WI38 (cell line): ENCODE data around the gene FLVCR2.

Source experiments
- H3K4me3 ChIP-seq: 2 replicates; pipeline ENCODE4 v1.5.1; 2011; ENCODE audit warnings: low read depth, mild to moderate bottlenecking, control low read depth, low read length
- TF ChIP-seq, protein P1 (sequence below): IDR thresholded peaks from 2 replicates; pipeline ENCODE4 v1.5.1; 2012; ENCODE audit warnings: low read depth, mild to moderate bottlenecking, control low read depth, low read length

Gene FLVCR2

DNA sequence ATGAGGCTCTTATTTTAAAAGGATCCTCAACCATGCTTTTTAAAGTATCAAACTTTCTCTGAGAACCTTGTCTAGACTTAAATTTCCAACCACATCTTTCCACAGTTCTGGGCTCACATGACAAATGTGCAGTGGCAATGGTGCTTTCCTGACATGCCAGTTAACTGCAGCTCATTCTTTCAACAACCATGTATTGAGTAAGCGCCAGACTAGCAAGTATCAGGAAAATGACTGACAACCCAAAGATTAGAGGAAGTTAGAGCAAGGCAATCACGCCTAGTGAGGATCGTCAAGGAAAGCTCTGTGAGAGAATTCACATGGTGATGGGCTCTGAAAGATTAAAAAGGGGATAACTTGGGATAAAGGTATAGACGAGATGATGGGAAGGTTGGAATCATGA is 35.8 kb downstream of the FLVCR2 start:
- TF ChIP-seq, protein P1, sequence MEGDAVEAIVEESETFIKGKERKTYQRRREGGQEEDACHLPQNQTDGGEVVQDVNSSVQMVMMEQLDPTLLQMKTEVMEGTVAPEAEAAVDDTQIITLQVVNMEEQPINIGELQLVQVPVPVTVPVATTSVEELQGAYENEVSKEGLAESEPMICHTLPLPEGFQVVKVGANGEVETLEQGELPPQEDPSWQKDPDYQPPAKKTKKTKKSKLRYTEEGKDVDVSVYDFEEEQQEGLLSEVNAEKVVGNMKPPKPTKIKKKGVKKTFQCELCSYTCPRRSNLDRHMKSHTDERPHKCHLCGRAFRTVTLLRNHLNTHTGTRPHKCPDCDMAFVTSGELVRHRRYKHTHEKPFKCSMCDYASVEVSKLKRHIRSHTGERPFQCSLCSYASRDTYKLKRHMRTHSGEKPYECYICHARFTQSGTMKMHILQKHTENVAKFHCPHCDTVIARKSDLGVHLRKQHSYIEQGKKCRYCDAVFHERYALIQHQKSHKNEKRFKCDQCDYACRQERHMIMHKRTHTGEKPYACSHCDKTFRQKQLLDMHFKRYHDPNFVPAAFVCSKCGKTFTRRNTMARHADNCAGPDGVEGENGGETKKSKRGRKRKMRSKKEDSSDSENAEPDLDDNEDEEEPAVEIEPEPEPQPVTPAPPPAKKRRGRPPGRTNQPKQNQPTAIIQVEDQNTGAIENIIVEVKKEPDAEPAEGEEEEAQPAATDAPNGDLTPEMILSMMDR, result no peak
- no peak overlapping the region for H3K4me3 ChIP-seq

DNA sequence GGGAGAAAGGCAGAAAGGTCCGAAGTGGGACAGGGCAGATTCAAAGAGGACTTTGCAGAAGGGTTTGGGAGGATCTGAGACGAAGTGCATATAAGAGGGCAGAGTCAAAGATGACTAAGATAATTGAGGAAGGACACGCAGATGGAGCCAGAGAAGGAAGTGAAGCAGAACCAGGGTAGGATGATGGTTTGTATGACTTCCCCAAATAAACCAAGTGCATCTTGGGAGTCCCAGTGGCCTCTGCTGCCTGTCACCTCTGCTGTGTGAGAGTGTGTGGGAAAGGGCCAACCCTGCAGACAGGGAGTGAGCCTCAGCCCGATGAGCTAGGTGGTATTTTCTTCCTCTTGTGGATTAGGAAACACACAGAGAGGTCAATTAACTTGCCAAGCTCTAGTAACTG is 36.8 kb downstream of the FLVCR2 start:
- H3K4me3 ChIP-seq, result no peak overlapping the region
- TF ChIP-seq, protein P1, result no peak

DNA sequence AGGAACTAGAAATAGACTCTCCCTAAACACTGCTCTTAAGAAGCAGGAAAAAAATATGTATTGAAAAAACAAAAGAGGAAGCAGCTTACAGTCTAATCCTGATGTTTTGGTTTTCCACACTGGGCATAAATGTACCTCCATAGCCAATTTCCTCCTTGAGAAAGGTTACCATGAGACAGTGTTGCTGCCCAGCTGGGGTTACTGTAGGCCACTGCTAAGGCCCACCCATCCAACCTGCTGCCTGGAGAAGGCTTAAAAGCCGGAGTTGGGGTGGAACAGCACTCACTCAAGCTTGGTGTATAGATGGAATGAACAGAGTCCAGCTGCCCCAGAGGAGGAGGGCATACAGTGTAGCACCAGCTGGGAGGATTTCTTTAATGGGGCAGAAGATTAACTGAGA is 41.1 kb downstream of the FLVCR2 start:
- TF ChIP-seq, protein P1, result no peak
- H3K4me3 ChIP-seq, result no peak overlapping the region

DNA sequence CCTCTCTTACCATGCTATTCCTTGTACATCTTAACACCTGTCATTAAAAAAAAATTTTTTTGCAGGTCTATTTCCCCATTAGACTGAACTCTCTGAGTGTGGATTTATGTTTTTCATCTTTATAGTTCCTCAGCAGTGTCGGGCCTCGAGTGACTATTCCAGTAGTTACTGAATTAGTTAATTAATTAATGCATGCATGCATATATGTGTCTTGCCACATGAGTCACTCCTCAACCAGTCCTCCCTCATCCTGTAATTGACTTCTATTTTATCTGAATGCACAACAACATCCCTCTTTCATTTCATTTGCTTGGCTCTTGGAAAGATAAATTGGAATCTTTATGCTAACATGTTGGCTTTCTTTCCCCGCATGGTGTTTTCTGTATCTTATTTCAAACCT is 46.6 kb downstream of the FLVCR2 start:
- H3K4me3 ChIP-seq, result no peak overlapping the region
- TF ChIP-seq, protein P1, result no peak

DNA sequence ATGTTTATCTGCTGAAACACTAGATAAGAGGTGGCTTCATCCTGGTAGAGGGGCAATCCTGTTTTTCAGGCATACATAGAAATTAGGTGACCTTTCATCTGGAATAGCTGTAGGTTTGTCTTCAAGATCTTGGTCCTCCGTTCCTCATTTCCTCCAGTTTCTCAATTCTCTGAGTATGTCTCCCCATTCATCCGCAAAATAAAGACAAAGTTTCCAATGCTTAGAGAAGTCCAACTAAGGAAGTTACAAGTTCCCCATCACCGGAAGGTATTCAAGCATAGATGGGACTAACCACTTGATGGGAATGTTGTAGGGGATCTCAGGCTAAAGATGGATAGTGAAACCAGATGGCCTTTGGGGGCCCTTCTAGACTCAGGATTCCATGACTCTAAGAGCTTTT is 48.0 kb downstream of the FLVCR2 start:
- TF ChIP-seq, protein P1, result no peak
- no peak overlapping the region for H3K4me3 ChIP-seq

DNA sequence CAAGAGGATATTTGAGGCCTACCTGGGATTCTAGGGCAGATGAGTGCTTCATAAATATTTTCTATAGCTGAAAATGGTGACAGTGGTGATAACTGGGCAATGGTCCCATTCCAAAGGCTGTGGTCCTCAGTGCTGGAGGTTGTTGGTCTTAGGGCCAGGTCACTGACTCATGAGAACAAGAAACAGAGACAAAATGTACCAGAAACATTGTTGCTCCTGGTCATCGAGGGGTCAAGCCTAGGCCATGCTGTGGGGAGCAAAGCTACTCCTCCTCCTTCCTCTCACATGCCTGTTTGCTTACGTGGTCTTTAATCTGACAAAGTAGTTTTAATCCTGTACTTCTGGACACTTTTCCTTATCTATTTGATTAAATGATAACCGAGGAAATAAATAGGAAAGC is 48.4 kb downstream of the FLVCR2 start:
- TF ChIP-seq, protein P1, result no peak
- no peak overlapping the region for H3K4me3 ChIP-seq

DNA sequence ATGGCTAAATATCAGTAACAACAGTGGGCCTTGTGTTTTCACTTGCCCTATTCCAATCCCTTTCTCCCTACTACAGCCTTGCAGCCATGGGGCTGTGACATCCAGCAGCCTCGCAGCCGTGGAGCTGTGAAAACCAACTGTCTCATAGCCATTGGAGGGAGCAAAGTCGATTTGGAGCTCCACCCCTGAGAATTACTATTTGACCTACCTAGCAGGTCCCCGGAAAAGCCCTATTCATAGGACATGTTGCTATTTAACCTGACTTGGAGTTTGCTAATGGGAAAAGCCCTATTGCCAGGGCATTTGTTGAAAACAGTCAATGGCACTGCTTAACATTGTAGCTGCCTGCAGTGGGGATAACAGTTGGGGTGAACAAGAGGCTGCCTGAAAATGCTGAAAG is 49.0 kb downstream of the FLVCR2 start:
- TF ChIP-seq, protein P1, result no peak
- H3K4me3 ChIP-seq, result no peak overlapping the region

DNA sequence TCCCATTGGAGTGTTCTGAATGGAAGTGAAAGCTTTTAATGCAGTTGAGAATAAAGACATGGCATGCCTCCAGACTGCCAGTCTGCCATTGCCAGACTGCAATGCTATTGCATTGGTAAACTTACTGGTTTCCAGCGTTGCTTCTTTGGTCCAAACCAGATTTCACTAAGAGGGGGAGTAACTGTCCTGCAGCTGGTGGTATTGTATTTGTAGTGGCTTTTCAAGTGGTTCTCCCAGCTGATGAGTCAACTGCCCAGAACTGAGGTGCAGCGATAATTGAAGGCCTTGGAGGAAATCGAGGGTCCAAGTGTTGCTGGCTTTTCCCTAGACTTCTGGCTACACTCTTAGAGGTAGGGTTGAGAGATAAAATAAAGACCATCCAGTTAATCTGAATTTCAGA is 50.4 kb downstream of the FLVCR2 start:
- H3K4me3 ChIP-seq, result no peak overlapping the region
- TF ChIP-seq, protein P1, result no peak
